ENCODE results near the gene NDUFB6. TPM values are rescaled to one million over a fixed set of nuclear protein-coding genes. Genes with fewer than 3 reads are reported as not detected.
A peak's percentile ranks its signal among the peaks of the same experiment; 100 is the strongest.
"Not testable (repeated sequence)": the region's sequence is repeated elsewhere in the genome, so short reads cannot be mapped to it uniquely, and the experiment has no call there.

NDUFB6 gene
- polyA plus RNA-seq, 1 donor, result 63.3 TPM

GRCh38 chr9:32551276-32552051 lies 21.5 kb downstream of the NDUFB6 start:
- Histone ChIP-seq H3K27ac (ENCODE audit: low read length) (peak overlapping the region; percentile 96), H3K4me1 (ENCODE audit: control insufficient read depth, insufficient read depth, low read length) (peaks cover 10% of the 10 kb centered on the region), H3K36me3 (ENCODE audit: control insufficient read depth, insufficient read depth, low read length) (peaks cover 2% of the 10 kb centered on the region), H3K9me3 (ENCODE audit: control insufficient read depth, low read depth, low read length) (no peaks in the 10 kb centered on the region), H3K27me3 (ENCODE audit: control insufficient read depth, insufficient read depth, low read length) (no peaks in the 10 kb centered on the region), H3K4me3 (ENCODE audit: low read length) (peak overlapping the region; percentile 78)
- no CpG with 5 or more reads among the region's 36 CpGs for WGBS (ENCODE audit: insufficient coverage, low lambda C conversion rate)
- DNase-seq, result peak; percentile 30 to 64

- H3K4me1 ChIP-seq (ENCODE audit: control insufficient read depth, insufficient read depth, low read length), result peaks cover 10% of the 10 kb centered on the region
- peaks cover 2% of the 10 kb centered on the region for H3K36me3 ChIP-seq (ENCODE audit: control insufficient read depth, insufficient read depth, low read length)
- no peaks in the 10 kb centered on the region for H3K27me3 ChIP-seq (ENCODE audit: control insufficient read depth, insufficient read depth, low read length)
- DNase-seq, result peak; percentile 93
- H3K9me3 ChIP-seq (ENCODE audit: control insufficient read depth, low read depth, low read length), result no peaks in the 10 kb centered on the region
- H3K4me3 ChIP-seq (ENCODE audit: low read length), result peak overlapping the region; percentile 78
- WGBS (ENCODE audit: insufficient coverage, low lambda C conversion rate), result no CpG with 5 or more reads among the region's 75 CpGs
- H3K27ac ChIP-seq (ENCODE audit: low read length), result peak overlapping the region; percentile 96
Observed at GRCh38 chr9:32550562-32551275, 22.2 kb downstream of the NDUFB6 start.

GRCh38 chr9:32550150-32550561 lies 22.8 kb downstream of the NDUFB6 start:
- Histone ChIP-seq H3K27ac (ENCODE audit: low read length) (peak overlapping the region; percentile 96), H3K4me1 (ENCODE audit: control insufficient read depth, insufficient read depth, low read length) (peaks cover 10% of the 10 kb centered on the region), H3K36me3 (ENCODE audit: control insufficient read depth, insufficient read depth, low read length) (peaks cover 2% of the 10 kb centered on the region), H3K27me3 (ENCODE audit: control insufficient read depth, insufficient read depth, low read length) (no peaks in the 10 kb centered on the region), H3K9me3 (ENCODE audit: control insufficient read depth, low read depth, low read length) (no peaks in the 10 kb centered on the region), H3K4me3 (ENCODE audit: low read length) (peak overlapping the region; percentile 78)
- no CpG with 5 or more reads among the region's 10 CpGs for WGBS (ENCODE audit: insufficient coverage, low lambda C conversion rate)
- no peak for DNase-seq

- not testable (repeated sequence) for H3K36me3 ChIP-seq (ENCODE audit: control insufficient read depth, insufficient read depth, low read length); H3K9me3 ChIP-seq (ENCODE audit: control insufficient read depth, low read depth, low read length); H3K27ac ChIP-seq (ENCODE audit: low read length); DNase-seq; H3K27me3 ChIP-seq (ENCODE audit: control insufficient read depth, insufficient read depth, low read length); H3K4me3 ChIP-seq (ENCODE audit: low read length); H3K4me1 ChIP-seq (ENCODE audit: control insufficient read depth, insufficient read depth, low read length)
- 100% methylated on average over 1 of the region's 20 CpGs for WGBS (ENCODE audit: insufficient coverage, low lambda C conversion rate)
Observed at GRCh38 chr9:32548213-32548612, 24.7 kb downstream of the NDUFB6 start.

- Histone ChIP-seq H3K36me3 (ENCODE audit: control insufficient read depth, insufficient read depth, low read length) (peaks cover 29% of the 10 kb centered on the region), H3K4me1 (ENCODE audit: control insufficient read depth, insufficient read depth, low read length) (peaks cover 5% of the 10 kb centered on the region), H3K9me3 (ENCODE audit: control insufficient read depth, low read depth, low read length) (no peaks in the 10 kb centered on the region), H3K4me3 (ENCODE audit: low read length) (no peak overlapping the region), H3K27me3 (ENCODE audit: control insufficient read depth, insufficient read depth, low read length) (no peaks in the 10 kb centered on the region), H3K27ac (ENCODE audit: low read length) (no peak overlapping the region)
- DNase-seq, result no peak
- WGBS (ENCODE audit: insufficient coverage, low lambda C conversion rate), result 100% methylated on average over 1 of the region's 1 CpG
Observed at GRCh38 chr9:32545884-32546283, 27.1 kb downstream of the NDUFB6 start.

- no peak overlapping the region for H3K4me3 ChIP-seq (ENCODE audit: low read length)
- H3K36me3 ChIP-seq (ENCODE audit: control insufficient read depth, insufficient read depth, low read length), result peaks cover 27% of the 10 kb centered on the region
- no peaks in the 10 kb centered on the region for H3K4me1 ChIP-seq (ENCODE audit: control insufficient read depth, insufficient read depth, low read length)
- no peaks in the 10 kb centered on the region for H3K9me3 ChIP-seq (ENCODE audit: control insufficient read depth, low read depth, low read length)
- no peak overlapping the region for H3K27ac ChIP-seq (ENCODE audit: low read length)
- no peaks in the 10 kb centered on the region for H3K27me3 ChIP-seq (ENCODE audit: control insufficient read depth, insufficient read depth, low read length)
- DNase-seq, result no peak
- WGBS (ENCODE audit: insufficient coverage, low lambda C conversion rate), result no CpG with 5 or more reads among the region's 4 CpGs
Observed at GRCh38 chr9:32543047-32543446, 29.9 kb downstream of the NDUFB6 start.

- no peaks in the 10 kb centered on the region for H3K36me3 ChIP-seq (ENCODE audit: control insufficient read depth, insufficient read depth, low read length)
- H3K4me1 ChIP-seq (ENCODE audit: control insufficient read depth, insufficient read depth, low read length), result no peaks in the 10 kb centered on the region
- H3K27ac ChIP-seq (ENCODE audit: low read length), result no peak overlapping the region
- no peaks in the 10 kb centered on the region for H3K9me3 ChIP-seq (ENCODE audit: control insufficient read depth, low read depth, low read length)
- H3K27me3 ChIP-seq (ENCODE audit: control insufficient read depth, insufficient read depth, low read length), result no peaks in the 10 kb centered on the region
- 100% methylated on average over 1 of the region's 4 CpGs for WGBS (ENCODE audit: insufficient coverage, low lambda C conversion rate)
- no peak for DNase-seq
- no peak overlapping the region for H3K4me3 ChIP-seq (ENCODE audit: low read length)
Observed at GRCh38 chr9:32533816-32534215, 39.1 kb downstream of the NDUFB6 start.

- Histone ChIP-seq H3K4me3 (ENCODE audit: low read length) (no peak overlapping the region), H3K36me3 (ENCODE audit: control insufficient read depth, insufficient read depth, low read length) (no peaks in the 10 kb centered on the region), H3K9me3 (ENCODE audit: control insufficient read depth, low read depth, low read length) (no peaks in the 10 kb centered on the region), H3K27me3 (ENCODE audit: control insufficient read depth, insufficient read depth, low read length) (no peaks in the 10 kb centered on the region), H3K4me1 (ENCODE audit: control insufficient read depth, insufficient read depth, low read length) (no peaks in the 10 kb centered on the region), H3K27ac (ENCODE audit: low read length) (no peak overlapping the region)
- no peak for DNase-seq
- 100% methylated on average over 1 of the region's 6 CpGs for WGBS (ENCODE audit: insufficient coverage, low lambda C conversion rate)
Observed at GRCh38 chr9:32533336-32533735, 39.6 kb downstream of the NDUFB6 start.

- peak overlapping the region; percentile 59 for H3K4me3 ChIP-seq (ENCODE audit: low read length)
- H3K4me1 ChIP-seq (ENCODE audit: control insufficient read depth, insufficient read depth, low read length), result peaks cover 4% of the 10 kb centered on the region
- WGBS (ENCODE audit: insufficient coverage, low lambda C conversion rate), result 29% methylated on average over 1 of the region's 2 CpGs
- H3K27ac ChIP-seq (ENCODE audit: low read length), result peak overlapping the region; percentile 79
- H3K36me3 ChIP-seq (ENCODE audit: control insufficient read depth, insufficient read depth, low read length), result no peaks in the 10 kb centered on the region
- DNase-seq, result no peak
- H3K9me3 ChIP-seq (ENCODE audit: control insufficient read depth, low read depth, low read length), result no peaks in the 10 kb centered on the region
- no peaks in the 10 kb centered on the region for H3K27me3 ChIP-seq (ENCODE audit: control insufficient read depth, insufficient read depth, low read length)
Observed at GRCh38 chr9:32526707-32527048, 46.3 kb downstream of the NDUFB6 start.

GRCh38 chr9:32526041-32526706 lies 46.8 kb downstream of the NDUFB6 start, which contains the start of gene RIGI:
Gene RIGI (minus strand): TSS chr9:32526196. CDS start chr9:32526166, 30 bp downstream.
- Histone ChIP-seq H3K4me1 (ENCODE audit: control insufficient read depth, insufficient read depth, low read length) (peaks cover 4% of the 10 kb centered on the region), H3K27me3 (ENCODE audit: control insufficient read depth, insufficient read depth, low read length) (no peaks in the 10 kb centered on the region), H3K9me3 (ENCODE audit: control insufficient read depth, low read depth, low read length) (no peaks in the 10 kb centered on the region), H3K36me3 (ENCODE audit: control insufficient read depth, insufficient read depth, low read length) (no peaks in the 10 kb centered on the region), H3K27ac (ENCODE audit: low read length) (peak within 1 kb of the TSS; percentile 79), H3K4me3 (ENCODE audit: low read length) (peak within 1 kb of the TSS; percentile 59)
- whole genome bisulfite sequencing (ENCODE audit: insufficient coverage, low lambda C conversion rate), result no CpG with 5 or more reads among the region's 37 CpGs
- peak; percentile 92 to 95 for DNase-seq
